ENCODE measurements around the gene NMBR.
A peak's percentile ranks its signal among the peaks of the same experiment; 100 is the strongest.
"Not testable (repeated sequence)": the region's sequence is repeated elsewhere in the genome, so short reads cannot be mapped to it uniquely, and the experiment has no call there.

Gene NMBR

GRCh38 chr6:142146828-142147662 lies at the start of gene NMBR, which contains the start of gene VTA1:
Gene NMBR (minus strand): TSS chr6:142147122. CDS start chr6:142088658, 58,464 bp downstream.
Gene VTA1 (plus strand): TSS chr6:142147263. CDS start chr6:142147288, 25 bp downstream.
- DNase-seq: peak; percentile 97
- peaks cover 5% of the 10 kb centered on the region for H3K36me3 ChIP-seq
- no peaks in the 10 kb centered on the region for H3K27me3 ChIP-seq (ENCODE audit: insufficient read depth, low read depth, severe bottlenecking)
- H3K27ac ChIP-seq: peak within 1 kb of the TSS; percentile 51
- H3K9me3 ChIP-seq (ENCODE audit: severe bottlenecking): no peaks in the 10 kb centered on the region
- peak; percentile 84 for TF ChIP-seq CTCF (IDR thresholded peaks at IDR 0.05; ENCODE audit: low read depth, low read length)
- H3K4me3 ChIP-seq (ENCODE audit: low read depth, low read length): peak within 1 kb of the TSS; percentile 99

- Histone ChIP-seq H3K36me3 (peaks cover 13% of the 10 kb centered on the region; the same call in 1 of the 2 replicates), H3K9me3 (ENCODE audit: severe bottlenecking) (no peaks in the 10 kb centered on the region), H3K27ac (no peak overlapping the region), H3K4me3 (ENCODE audit: low read depth, low read length) (no peak overlapping the region), H3K27me3 (ENCODE audit: insufficient read depth, low read depth, severe bottlenecking) (no peaks in the 10 kb centered on the region)
- no peak for DNase-seq
- no peak for TF ChIP-seq CTCF (IDR thresholded peaks at IDR 0.05; ENCODE audit: low read depth, low read length)
These were observed 49.1 kb upstream of the NMBR start for GRCh38 chr6:142195862-142196541.

GRCh38 chr6:142193621-142194020 lies 46.7 kb upstream of the NMBR start:
- H3K27me3 ChIP-seq (ENCODE audit: insufficient read depth, low read depth, severe bottlenecking): no peaks in the 10 kb centered on the region
- no peak overlapping the region for H3K27ac ChIP-seq
- no peak for DNase-seq
- no peaks in the 10 kb centered on the region for H3K9me3 ChIP-seq (ENCODE audit: severe bottlenecking)
- H3K4me3 ChIP-seq (ENCODE audit: low read depth, low read length): no peak overlapping the region
- TF ChIP-seq CTCF (IDR thresholded peaks at IDR 0.05; ENCODE audit: low read depth, low read length): no peak
- H3K36me3 ChIP-seq: peaks cover 8% of the 10 kb centered on the region

GRCh38 chr6:142192343-142192742 lies 45.4 kb upstream of the NMBR start:
- peaks cover 4% of the 10 kb centered on the region; the same call in 1 of the 2 replicates for H3K36me3 ChIP-seq
- H3K4me3 ChIP-seq (ENCODE audit: low read depth, low read length): no peak overlapping the region
- H3K27me3 ChIP-seq (ENCODE audit: insufficient read depth, low read depth, severe bottlenecking): no peaks in the 10 kb centered on the region
- H3K9me3 ChIP-seq (ENCODE audit: severe bottlenecking): no peaks in the 10 kb centered on the region
- no peak overlapping the region for H3K27ac ChIP-seq
- no peak for TF ChIP-seq CTCF (IDR thresholded peaks at IDR 0.05; ENCODE audit: low read depth, low read length)
- DNase-seq: no peak

- no peaks in the 10 kb centered on the region for H3K27me3 ChIP-seq (ENCODE audit: insufficient read depth, low read depth, severe bottlenecking)
- no peak for TF ChIP-seq CTCF (IDR thresholded peaks at IDR 0.05; ENCODE audit: low read depth, low read length)
- DNase-seq: no peak
- no peak overlapping the region for H3K4me3 ChIP-seq (ENCODE audit: low read depth, low read length)
- no peak overlapping the region for H3K27ac ChIP-seq
- H3K36me3 ChIP-seq: peaks cover 4% of the 10 kb centered on the region; the same call in 1 of the 2 replicates
- no peaks in the 10 kb centered on the region for H3K9me3 ChIP-seq (ENCODE audit: severe bottlenecking)
These were observed 42.1 kb upstream of the NMBR start for GRCh38 chr6:142189057-142189456.

- not testable (repeated sequence) for H3K36me3 ChIP-seq; H3K27me3 ChIP-seq (ENCODE audit: insufficient read depth, low read depth, severe bottlenecking); DNase-seq; H3K9me3 ChIP-seq (ENCODE audit: severe bottlenecking); H3K27ac ChIP-seq; H3K4me3 ChIP-seq (ENCODE audit: low read depth, low read length)
These were observed 41.4 kb upstream of the NMBR start for GRCh38 chr6:142188341-142188740.

All from WERI-Rb-1 (cell line).